Fibroblast of gingiva (primary cell): ENCODE results near the gene C1QL1.

Experiments
- DNase-seq: peaks from one replicate; pipeline ENCODE4 v3.0.0-alpha.2; 2011; ENCODE audit warnings: low read depth

The C1QL1 gene

GRCh38 chr17:44989552-44990138 lies 21.5 kb upstream of the C1QL1 start:
- no peak for DNase-seq

- DNase-seq, result no peak
Observed at GRCh38 chr17:44988044-44988942, 20.2 kb upstream of the C1QL1 start.

GRCh38 chr17:44983563-44983962 lies 15.5 kb upstream of the C1QL1 start:
- DNase-seq, result no peak

- DNase-seq, result no peak
Observed at GRCh38 chr17:44982113-44982702, 14.1 kb upstream of the C1QL1 start.

- DNase-seq, result peak; percentile 84
Observed at GRCh38 chr17:44981221-44981968, 13.3 kb upstream of the C1QL1 start.

- peak; percentile 40 for DNase-seq
Observed at GRCh38 chr17:44979426-44979995, 11.4 kb upstream of the C1QL1 start.

- DNase-seq, result no peak
Observed at GRCh38 chr17:44978807-44979206, 10.7 kb upstream of the C1QL1 start.

GRCh38 chr17:44977814-44978550 lies 9.9 kb upstream of the C1QL1 start:
- DNase-seq, result no peak

GRCh38 chr17:44977065-44977464 lies 9.0 kb upstream of the C1QL1 start:
- no peak for DNase-seq

- DNase-seq, result no peak
Observed at GRCh38 chr17:44976206-44976605, 8.1 kb upstream of the C1QL1 start.

GRCh38 chr17:44972953-44973352 lies 4.8 kb upstream of the C1QL1 start:
- DNase-seq, result peak; percentile 18

- DNase-seq, result no peak
Observed at GRCh38 chr17:44971776-44972483, 3.8 kb upstream of the C1QL1 start.

- peak; percentile 9 for DNase-seq
Observed at GRCh38 chr17:44970136-44970741, 2.1 kb upstream of the C1QL1 start.

GRCh38 chr17:44969144-44969780 lies 1.2 kb upstream of the C1QL1 start:
- DNase-seq, result no peak

GRCh38 chr17:44967907-44968224 lies 237 bp downstream of the C1QL1 start:
- DNase-seq, result no peak

GRCh38 chr17:44967026-44967906 lies 837 bp downstream of the C1QL1 start:
- no peak for DNase-seq

- DNase-seq, result no peak
Observed at GRCh38 chr17:44966348-44967025, 1.6 kb downstream of the C1QL1 start.

- no peak for DNase-seq
Observed at GRCh38 chr17:44965481-44966234, 2.4 kb downstream of the C1QL1 start.
